ENCODE data around the gene IGSF21. TPM values are rescaled to one million over a fixed set of nuclear protein-coding genes. Genes with fewer than 3 reads are reported as not detected.

IGSF21 gene
- polyA plus RNA-seq, 2 of the 4 experiments (the other 2 are of a cell fraction): not detected

DNA sequence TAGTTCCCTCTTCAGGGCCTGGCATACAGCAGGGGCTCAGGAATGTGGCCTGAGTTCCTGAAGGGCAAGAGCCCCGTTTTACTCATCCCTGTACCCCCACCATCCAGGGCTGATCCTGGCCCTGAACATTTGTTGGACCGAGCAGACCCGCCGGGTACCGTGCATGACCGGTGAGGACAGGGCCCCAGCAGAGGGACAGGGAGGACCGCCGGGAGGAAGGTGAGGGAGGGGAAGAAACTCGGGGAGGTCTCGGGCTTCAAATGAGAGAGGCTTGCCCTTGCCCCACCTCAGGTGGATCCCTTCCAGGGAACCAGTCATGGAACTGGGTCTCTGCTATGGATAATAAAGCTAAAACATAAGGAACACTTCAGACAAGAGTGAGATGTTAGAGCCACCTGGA, 205.4 kb downstream of the IGSF21 start:
- Histone ChIP-seq H3K9me3 (no peaks in the 10 kb centered on the region), H3K27ac (no peak overlapping the region), H3K4me1 (no peaks in the 10 kb centered on the region), H3K4me2 (no peak overlapping the region), H3K4me3 (no peak overlapping the region)
- POLR2A ChIA-PET: no interaction called here
- ATAC-seq (no peak), DNase-seq (ENCODE audit: low read depth in 1 of 2, low spot score in 1 of 2) (no peak), FAIRE-seq (no peak)
- CTCF ChIA-PET: no interaction called here
- no peak for TF ChIP-seq CHD2 (IDR thresholded peaks at IDR 0.05; ENCODE audit: low read length, partially characterized antibody)
- no peak for TF ChIP-seq EHMT2 (IDR thresholded peaks at IDR 0.05; ENCODE audit: low read depth)
- TF ChIP-seq HEYL (CRISPR knock-in tag; IDR thresholded peaks at IDR 0.05): no peak
- TF ChIP-seq RARB (CRISPR knock-in tag; IDR thresholded peaks at IDR 0.05): no peak
- TF ChIP-seq TFCP2L1 (CRISPR knock-in tag; IDR thresholded peaks at IDR 0.05): no peak
- no peak for TF ChIP-seq KDM1A (IDR thresholded peaks at IDR 0.05; ENCODE audit: low read depth)
- TF ChIP-seq, protein P1, sequence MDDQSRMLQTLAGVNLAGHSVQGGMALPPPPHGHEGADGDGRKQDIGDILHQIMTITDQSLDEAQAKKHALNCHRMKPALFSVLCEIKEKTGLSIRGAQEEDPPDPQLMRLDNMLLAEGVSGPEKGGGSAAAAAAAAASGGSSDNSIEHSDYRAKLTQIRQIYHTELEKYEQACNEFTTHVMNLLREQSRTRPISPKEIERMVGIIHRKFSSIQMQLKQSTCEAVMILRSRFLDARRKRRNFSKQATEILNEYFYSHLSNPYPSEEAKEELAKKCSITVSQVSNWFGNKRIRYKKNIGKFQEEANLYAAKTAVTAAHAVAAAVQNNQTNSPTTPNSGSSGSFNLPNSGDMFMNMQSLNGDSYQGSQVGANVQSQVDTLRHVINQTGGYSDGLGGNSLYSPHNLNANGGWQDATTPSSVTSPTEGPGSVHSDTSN (IDR thresholded peaks at IDR 0.05): no peak
- no peak for TF ChIP-seq HOXB13 (CRISPR knock-in tag; IDR thresholded peaks at IDR 0.05; ENCODE audit: low read depth)
- no peak for TF ChIP-seq FOXS1 (CRISPR knock-in tag; IDR thresholded peaks at IDR 0.05)
- TF ChIP-seq, protein P2, sequence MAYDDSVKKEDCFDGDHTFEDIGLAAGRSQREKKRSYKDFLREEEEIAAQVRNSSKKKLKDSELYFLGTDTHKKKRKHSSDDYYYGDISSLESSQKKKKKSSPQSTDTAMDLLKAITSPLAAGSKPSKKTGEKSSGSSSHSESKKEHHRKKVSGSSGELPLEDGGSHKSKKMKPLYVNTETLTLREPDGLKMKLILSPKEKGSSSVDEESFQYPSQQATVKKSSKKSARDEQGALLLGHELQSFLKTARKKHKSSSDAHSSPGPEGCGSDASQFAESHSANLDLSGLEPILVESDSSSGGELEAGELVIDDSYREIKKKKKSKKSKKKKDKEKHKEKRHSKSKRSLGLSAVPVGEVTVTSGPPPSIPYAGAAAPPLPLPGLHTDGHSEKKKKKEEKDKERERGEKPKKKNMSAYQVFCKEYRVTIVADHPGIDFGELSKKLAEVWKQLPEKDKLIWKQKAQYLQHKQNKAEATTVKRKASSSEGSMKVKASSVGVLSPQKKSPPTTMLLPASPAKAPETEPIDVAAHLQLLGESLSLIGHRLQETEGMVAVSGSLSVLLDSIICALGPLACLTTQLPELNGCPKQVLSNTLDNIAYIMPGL (CRISPR knock-in tag; IDR thresholded peaks at IDR 0.05; ENCODE audit: borderline replicate concordance): no peak
- TF ChIP-seq RAD21 (conservative IDR thresholded peaks at IDR 0.05 in 1 of 2, IDR thresholded peaks at IDR 0.05 in 1 of 2): no peak
- no peak for TF ChIP-seq PHF8 (IDR thresholded peaks at IDR 0.05; ENCODE audit: borderline replicate concordance, low read depth)
- WGBS (ENCODE audit: missing lambda C conversion rate): 75% methylated on average over 8 of the region's 10 CpGs

DNA sequence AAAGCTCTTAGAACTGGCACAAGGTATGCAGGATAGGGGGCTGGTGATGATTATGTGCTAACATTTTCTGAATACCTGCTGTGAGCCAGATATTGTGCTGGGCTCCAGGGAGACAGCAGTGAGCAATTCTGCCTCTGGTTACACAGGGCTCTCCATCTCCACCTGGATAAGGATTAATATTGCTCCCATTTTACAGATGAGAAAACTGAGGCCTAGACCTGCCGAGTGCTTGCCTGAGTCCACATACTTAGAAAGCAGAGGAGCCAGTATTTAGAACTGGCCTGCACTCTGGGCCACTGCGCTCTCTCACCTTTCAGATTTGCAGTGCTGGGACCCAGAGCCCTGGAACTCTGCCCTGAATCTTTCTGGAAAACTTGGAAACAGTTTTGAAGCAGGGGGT, 205.9 kb downstream of the IGSF21 start:
- no peak for TF ChIP-seq ZC3H11A (IDR thresholded peaks at IDR 0.05)
- TF ChIP-seq CBX8 (IDR thresholded peaks at IDR 0.05): no peak
- TF ChIP-seq CBX2 (IDR thresholded peaks at IDR 0.05; ENCODE audit: borderline replicate concordance, low read depth): no peak
- no peak for TF ChIP-seq ZSCAN20 (CRISPR knock-in tag; IDR thresholded peaks at IDR 0.05)
- no peak for TF ChIP-seq EHMT2 (IDR thresholded peaks at IDR 0.05; ENCODE audit: low read depth)
- TF ChIP-seq EHF (CRISPR knock-in tag; IDR thresholded peaks at IDR 0.05): no peak
- no peak for TF ChIP-seq EP300 (IDR thresholded peaks at IDR 0.05)
- TF ChIP-seq ZNF302 (CRISPR knock-in tag; IDR thresholded peaks at IDR 0.05): no peak
- no peak for TF ChIP-seq NFE2L2 (conservative IDR thresholded peaks at IDR 0.05; ENCODE audit: low read length)
- no peak for TF ChIP-seq RNF2 (IDR thresholded peaks at IDR 0.05; ENCODE audit: borderline replicate concordance, low read depth)
- no peak for TF ChIP-seq GATA3 (IDR thresholded peaks at IDR 0.05; ENCODE audit: borderline replicate concordance)
- no peak for TF ChIP-seq MYC (IDR thresholded peaks at IDR 0.05; ENCODE audit: borderline replicate concordance, low read length)
- TF ChIP-seq NR3C1 (IDR thresholded peaks at IDR 0.05): no peak
- no peak for TF ChIP-seq RFX5 (IDR thresholded peaks at IDR 0.05)
- TF ChIP-seq POLR2AphosphoS2 (conservative IDR thresholded peaks at IDR 0.05; ENCODE audit: low read length): no peak
- TF ChIP-seq, protein P1 (IDR thresholded peaks at IDR 0.05): no peak
- TF ChIP-seq, protein P2 (CRISPR knock-in tag; IDR thresholded peaks at IDR 0.05; ENCODE audit: borderline replicate concordance): no peak
- TF ChIP-seq BHLHE40 (IDR thresholded peaks at IDR 0.05; ENCODE audit: low read depth, low read length): no peak
- TF ChIP-seq, protein P3, sequence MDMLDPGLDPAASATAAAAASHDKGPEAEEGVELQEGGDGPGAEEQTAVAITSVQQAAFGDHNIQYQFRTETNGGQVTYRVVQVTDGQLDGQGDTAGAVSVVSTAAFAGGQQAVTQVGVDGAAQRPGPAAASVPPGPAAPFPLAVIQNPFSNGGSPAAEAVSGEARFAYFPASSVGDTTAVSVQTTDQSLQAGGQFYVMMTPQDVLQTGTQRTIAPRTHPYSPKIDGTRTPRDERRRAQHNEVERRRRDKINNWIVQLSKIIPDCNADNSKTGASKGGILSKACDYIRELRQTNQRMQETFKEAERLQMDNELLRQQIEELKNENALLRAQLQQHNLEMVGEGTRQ (IDR thresholded peaks at IDR 0.05): no peak
- H3K4me2 ChIP-seq: no peak overlapping the region
- DNase-seq (ENCODE audit: low read depth in 1 of 2, low spot score in 1 of 2) (no peak), ATAC-seq (no peak), FAIRE-seq (no peak)
- no peak overlapping the region for H3K4me3 ChIP-seq
- H3K9me3 ChIP-seq: no peaks in the 10 kb centered on the region
- 24% methylated on average over 2 of the region's 2 CpGs for WGBS (ENCODE audit: missing lambda C conversion rate)
- CTCF ChIA-PET: no interaction called here
- H3K4me1 ChIP-seq: no peaks in the 10 kb centered on the region
- POLR2A ChIA-PET: no interaction called here
- H3K27ac ChIP-seq: no peak overlapping the region
